Peyer's patch (tissue), 4 donors: ENCODE results near the gene BTAF1. TPM values are rescaled to one million over a fixed set of nuclear protein-coding genes. Genes with fewer than 3 reads are reported as not detected.
"Not testable (repeated sequence)": the region's sequence is repeated elsewhere in the genome, so short reads cannot be mapped to it uniquely, and the experiment has no call there.

Source experiments
- DNase-seq, 3 donors: peaks; one replicate each; pipeline ENCODE4 v3.0.0-alpha.2; 2017 to 2019
- H3K27ac ChIP-seq, 4 donors: fragments of 200-600 bp; sonication (generic); one replicate each; pipeline ENCODE4 v1.5.1; 2016 to 2019
- H3K27me3 ChIP-seq, 2 donors: fragments of 200-600 bp; sonication (generic); one replicate each; pipeline ENCODE4 v1.5.1; 2019
- H3K36me3 ChIP-seq, 3 donors: fragments of 200-600 bp; sonication (generic); one replicate each; pipeline ENCODE4 v1.5.1; 2016 to 2019
- H3K4me1 ChIP-seq, 4 donors: fragments of 200-600 bp; sonication (generic); one replicate each; pipeline ENCODE4 v1.5.1; 2016 to 2019
- H3K4me3 ChIP-seq, 4 donors: fragments of 200-600 bp; sonication (generic); 1 replicate in 3 of 4; 2 replicates in 1 of 4; pipeline ENCODE4 v1.5.1; 2016 to 2019; ENCODE audit warnings: mild to moderate bottlenecking in 1 of 4
- H3K9me3 ChIP-seq, 4 donors: fragments of 200-600 bp; sonication (generic); one replicate each; pipeline ENCODE4 v1.5.1; 2016 to 2019; ENCODE audit warnings: mild to moderate bottlenecking in 1 of 4
- CTCF ChIP-seq, 6 experiments: fragments of 450-650 bp in 4 of 6; fragments of 200-600 bp in 2 of 6; sonication (generic) in 1 of 6; IDR thresholded peaks; one replicate each; pipeline ENCODE4 v1.5.1; 2017 to 2019; ENCODE audit warnings: antibody characterized with exemption in 6 of 6, mild to moderate bottlenecking in 3 of 6, moderate library complexity in 1 of 6
- POLR2A ChIP-seq, 2 donors: fragments of 450-650 bp; IDR thresholded peaks; one replicate each; pipeline ENCODE4 v1.5.1; 2017; ENCODE audit warnings: antibody characterized with exemption in 2 of 2, mild to moderate bottlenecking in 2 of 2, moderate library complexity in 2 of 2
- total RNA-seq, 4 donors: library from RNA; depleted of rRNA; stranded (reverse); fragments of >200 nt; gene quantifications; one replicate each; pipeline ENCODE4 v1.1.0, GENCODE V29; 2016

BTAF1 gene
- total RNA-seq, 4 donors from 2014 or later = 37.0 to 60.2 (median 45.4) TPM

- H3K9me3 ChIP-seq = no peaks in the 10 kb centered on the region
- H3K4me1 ChIP-seq = peaks cover 0 to 10% (median 4%) of the 10 kb centered on the region in 4 donors
- TF ChIP-seq CTCF (IDR thresholded peaks at IDR 0.05) = no peak
- no peak for TF ChIP-seq POLR2A (IDR thresholded peaks at IDR 0.05)
- H3K27ac ChIP-seq = no peak overlapping the region
- no peaks in the 10 kb centered on the region for H3K36me3 ChIP-seq
- H3K4me3 ChIP-seq = no peak overlapping the region
- no peak for DNase-seq
- peaks cover 0 to 7% of the 10 kb centered on the region in 2 donors for H3K27me3 ChIP-seq
Measured at GRCh38 chr10:91891125-91892001, 32.2 kb upstream of the BTAF1 start.

GRCh38 chr10:91893051-91893450, 30.5 kb upstream of the BTAF1 start:
- no peak overlapping the region for H3K27ac ChIP-seq
- no peaks in the 10 kb centered on the region for H3K36me3 ChIP-seq
- no peak for TF ChIP-seq CTCF (IDR thresholded peaks at IDR 0.05)
- no peak for TF ChIP-seq POLR2A (IDR thresholded peaks at IDR 0.05)
- no peaks in the 10 kb centered on the region for H3K27me3 ChIP-seq
- peaks cover 0 to 2% (median 0%) of the 10 kb centered on the region in 4 donors for H3K4me1 ChIP-seq
- DNase-seq = no peak
- H3K4me3 ChIP-seq = no peak overlapping the region
- no peaks in the 10 kb centered on the region for H3K9me3 ChIP-seq

- not testable (repeated sequence) for H3K36me3 ChIP-seq, DNase-seq, H3K27me3 ChIP-seq, H3K9me3 ChIP-seq, H3K27ac ChIP-seq, H3K4me3 ChIP-seq, H3K4me1 ChIP-seq
Measured at GRCh38 chr10:91894261-91894685, 29.3 kb upstream of the BTAF1 start.

GRCh38 chr10:91896212-91896756, 27.3 kb upstream of the BTAF1 start:
- TF ChIP-seq POLR2A (IDR thresholded peaks at IDR 0.05) = no peak
- no peak for TF ChIP-seq CTCF (IDR thresholded peaks at IDR 0.05)
- H3K9me3 ChIP-seq = no peaks in the 10 kb centered on the region
- H3K27me3 ChIP-seq = no peaks in the 10 kb centered on the region
- no peak for DNase-seq
- no peak overlapping the region for H3K4me3 ChIP-seq
- no peak overlapping the region for H3K27ac ChIP-seq
- H3K4me1 ChIP-seq = no peaks in the 10 kb centered on the region
- H3K36me3 ChIP-seq = no peaks in the 10 kb centered on the region

- Histone ChIP-seq H3K4me1 (no peaks in the 10 kb centered on the region), H3K4me3 (no peak overlapping the region), H3K36me3 (no peaks in the 10 kb centered on the region), H3K27me3 (no peaks in the 10 kb centered on the region), H3K9me3 (no peaks in the 10 kb centered on the region), H3K27ac (no peak overlapping the region)
- no peak for DNase-seq
- TF ChIP-seq POLR2A (IDR thresholded peaks at IDR 0.05) (no peak), CTCF (IDR thresholded peaks at IDR 0.05) (no peak)
Measured at GRCh38 chr10:91897421-91897820, 26.1 kb upstream of the BTAF1 start.
